Measurements from ENCODE around the gene DIAPH3. TPM values are rescaled to one million over a fixed set of nuclear protein-coding genes. Genes with fewer than 3 reads are reported as not detected.

DIAPH3 gene
- polyA plus RNA-seq, 2 of the 4 experiments (the other 2 are of a cell fraction): 10.8 to 13.6 TPM

DNA sequence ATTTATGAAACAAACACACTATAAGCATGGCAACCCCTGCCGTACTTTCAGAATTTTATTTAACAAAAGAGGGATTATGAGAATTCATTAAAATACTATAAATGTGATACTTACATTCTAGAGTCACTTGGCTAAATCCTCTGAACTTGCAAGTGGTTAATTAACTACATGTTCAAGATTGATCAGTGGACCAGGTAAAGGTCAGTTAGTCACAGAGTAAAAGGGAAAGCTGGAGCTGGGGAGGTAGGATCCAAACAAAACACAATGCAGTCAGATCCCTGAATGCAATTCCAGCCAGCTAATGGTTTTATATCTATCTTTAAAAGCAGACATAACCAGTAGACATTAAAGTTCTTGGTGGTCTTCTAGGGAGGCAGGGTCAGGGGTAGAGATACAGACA lies 270.5 kb downstream of the DIAPH3 start:
- H3K27ac ChIP-seq: no peak overlapping the region
- no peaks in the 10 kb centered on the region for H3K9me3 ChIP-seq
- 93% methylated on average over 1 of the region's 1 CpG for WGBS (ENCODE audit: missing lambda C conversion rate)
- ATAC-seq (no peak), FAIRE-seq (no peak), DNase-seq (ENCODE audit: low read depth in 1 of 2, low spot score in 1 of 2) (no peak)
- ChIA-PET POLR2A (no interaction called here), CTCF (no interaction called here)
- H3K4me2 ChIP-seq: no peak overlapping the region
- no peak overlapping the region for H3K4me3 ChIP-seq
- TF ChIP-seq HDAC2 (IDR thresholded peaks at IDR 0.05) (no peak), EP300 (IDR thresholded peaks at IDR 0.05) (no peak), CHD2 (IDR thresholded peaks at IDR 0.05; ENCODE audit: low read length, partially characterized antibody) (no peak), RFX5 (IDR thresholded peaks at IDR 0.05) (no peak), FOSB (CRISPR knock-in tag; IDR thresholded peaks at IDR 0.05) (no peak), PHF8 (IDR thresholded peaks at IDR 0.05; ENCODE audit: borderline replicate concordance, low read depth) (no peak), NPAS2 (CRISPR knock-in tag; IDR thresholded peaks at IDR 0.05; ENCODE audit: borderline replicate concordance) (no peak), JUNB (IDR thresholded peaks at IDR 0.05) (no peak), POLR2A (IDR thresholded peaks at IDR 0.05; ENCODE audit: low read length) (no peak), MAZ (IDR thresholded peaks at IDR 0.05; ENCODE audit: borderline replicate concordance, low read depth, low read length) (no peak), NFE2L2 (conservative IDR thresholded peaks at IDR 0.05; ENCODE audit: low read length) (no peak)
- TF ChIP-seq, protein P1, sequence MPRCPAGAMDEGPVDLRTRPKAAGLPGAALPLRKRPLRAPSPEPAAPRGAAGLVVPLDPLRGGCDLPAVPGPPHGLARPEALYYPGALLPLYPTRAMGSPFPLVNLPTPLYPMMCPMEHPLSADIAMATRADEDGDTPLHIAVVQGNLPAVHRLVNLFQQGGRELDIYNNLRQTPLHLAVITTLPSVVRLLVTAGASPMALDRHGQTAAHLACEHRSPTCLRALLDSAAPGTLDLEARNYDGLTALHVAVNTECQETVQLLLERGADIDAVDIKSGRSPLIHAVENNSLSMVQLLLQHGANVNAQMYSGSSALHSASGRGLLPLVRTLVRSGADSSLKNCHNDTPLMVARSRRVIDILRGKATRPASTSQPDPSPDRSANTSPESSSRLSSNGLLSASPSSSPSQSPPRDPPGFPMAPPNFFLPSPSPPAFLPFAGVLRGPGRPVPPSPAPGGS (IDR thresholded peaks at IDR 0.05): no peak
- TF ChIP-seq, protein P2, sequence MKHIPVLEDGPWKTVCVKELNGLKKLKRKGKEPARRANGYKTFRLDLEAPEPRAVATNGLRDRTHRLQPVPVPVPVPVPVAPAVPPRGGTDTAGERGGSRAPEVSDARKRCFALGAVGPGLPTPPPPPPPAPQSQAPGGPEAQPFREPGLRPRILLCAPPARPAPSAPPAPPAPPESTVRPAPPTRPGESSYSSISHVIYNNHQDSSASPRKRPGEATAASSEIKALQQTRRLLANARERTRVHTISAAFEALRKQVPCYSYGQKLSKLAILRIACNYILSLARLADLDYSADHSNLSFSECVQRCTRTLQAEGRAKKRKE (CRISPR knock-in tag; IDR thresholded peaks at IDR 0.05; ENCODE audit: low read depth): no peak
- TF ChIP-seq, protein P3, sequence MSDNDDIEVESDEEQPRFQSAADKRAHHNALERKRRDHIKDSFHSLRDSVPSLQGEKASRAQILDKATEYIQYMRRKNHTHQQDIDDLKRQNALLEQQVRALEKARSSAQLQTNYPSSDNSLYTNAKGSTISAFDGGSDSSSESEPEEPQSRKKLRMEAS (IDR thresholded peaks at IDR 0.05): no peak
- H3K4me1 ChIP-seq: no peaks in the 10 kb centered on the region

DNA sequence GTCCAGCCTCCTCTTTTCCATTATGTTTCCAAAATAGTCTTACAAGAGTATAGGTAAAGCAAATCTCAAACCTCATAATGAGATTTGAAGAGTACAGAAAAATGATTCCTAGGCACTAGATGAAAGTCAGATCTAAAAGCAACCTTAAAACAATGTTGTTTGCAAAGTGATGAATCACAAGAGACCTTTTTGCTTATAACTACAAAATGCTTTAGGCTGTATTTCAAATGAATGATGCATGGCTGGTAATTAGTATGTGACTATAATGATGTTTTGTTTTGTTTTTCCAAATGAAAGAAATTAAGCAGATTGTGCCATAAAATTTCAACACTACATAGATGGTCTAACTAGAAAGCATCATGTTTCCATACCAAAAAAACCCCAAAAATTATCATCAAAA lies 272.7 kb downstream of the DIAPH3 start:
- ATAC-seq (no peak), FAIRE-seq (no peak), DNase-seq (ENCODE audit: low read depth in 1 of 2, low spot score in 1 of 2) (no peak)
- Histone ChIP-seq H3K9me3 (no peaks in the 10 kb centered on the region), H3K4me3 (no peak overlapping the region), H3K4me2 (no peak overlapping the region), H3K27ac (no peak overlapping the region), H3K4me1 (no peaks in the 10 kb centered on the region)
- ChIA-PET POLR2A (no interaction called here), CTCF (no interaction called here)
- no peak for TF ChIP-seq TP53 (CRISPR knock-in tag; IDR thresholded peaks at IDR 0.05)
- TF ChIP-seq HOXA7 (CRISPR knock-in tag; IDR thresholded peaks at IDR 0.05): no peak
- no peak for TF ChIP-seq ZFP36 (IDR thresholded peaks at IDR 0.05; ENCODE audit: borderline replicate concordance, partially characterized antibody)
- no peak for TF ChIP-seq EP300 (IDR thresholded peaks at IDR 0.05)
- TF ChIP-seq TFCP2L1 (CRISPR knock-in tag; IDR thresholded peaks at IDR 0.05): no peak
- no peak for TF ChIP-seq EHMT2 (IDR thresholded peaks at IDR 0.05; ENCODE audit: low read depth)
- TF ChIP-seq, protein P2 (CRISPR knock-in tag; IDR thresholded peaks at IDR 0.05; ENCODE audit: low read depth): no peak
- TF ChIP-seq KDM1A (IDR thresholded peaks at IDR 0.05; ENCODE audit: low read depth): no peak
- no peak for TF ChIP-seq RARB (CRISPR knock-in tag; IDR thresholded peaks at IDR 0.05)
- TF ChIP-seq RCOR1 (IDR thresholded peaks at IDR 0.05; ENCODE audit: low read depth, low read length): no peak

DNA sequence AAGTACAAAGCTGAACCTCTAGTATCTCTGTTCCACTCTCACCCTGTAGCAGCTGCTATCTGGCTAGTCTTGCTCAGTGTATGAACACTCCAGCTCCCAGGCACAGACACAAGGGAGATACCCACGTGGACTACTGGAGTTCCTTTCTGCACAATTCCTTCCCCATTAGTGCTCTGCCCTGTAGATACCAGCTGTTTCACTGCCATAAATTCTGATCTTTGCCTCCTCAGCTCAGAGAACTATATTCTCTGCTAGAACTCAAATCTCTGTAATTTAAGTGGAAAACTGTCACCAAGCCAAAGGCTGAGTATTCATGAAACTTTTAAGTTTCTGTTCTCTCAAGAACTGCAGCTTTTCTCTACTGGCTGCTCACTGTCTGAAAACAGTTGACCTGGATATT lies 273.7 kb downstream of the DIAPH3 start:
- ChIA-PET POLR2A (no interaction called here), CTCF (no interaction called here)
- H3K4me1 ChIP-seq: no peaks in the 10 kb centered on the region
- H3K27ac ChIP-seq: no peak overlapping the region
- H3K9me3 ChIP-seq: no peaks in the 10 kb centered on the region
- 100% methylated on average over 1 of the region's 1 CpG for WGBS (ENCODE audit: missing lambda C conversion rate)
- H3K4me3 ChIP-seq: no peak overlapping the region
- ATAC-seq: no peak
- DNase-seq (ENCODE audit: low read depth in 1 of 2, low spot score in 1 of 2): no peak
- no peak for FAIRE-seq
- H3K4me2 ChIP-seq: no peak overlapping the region
- TF ChIP-seq RARB (CRISPR knock-in tag; IDR thresholded peaks at IDR 0.05) (no peak), FOSL2 (IDR thresholded peaks at IDR 0.05) (no peak), FOSL2 (CRISPR knock-in tag; IDR thresholded peaks at IDR 0.05) (no peak), MAZ (IDR thresholded peaks at IDR 0.05; ENCODE audit: borderline replicate concordance, low read depth, low read length) (no peak), HOXB13 (CRISPR knock-in tag; IDR thresholded peaks at IDR 0.05; ENCODE audit: low read depth) (no peak), SMC3 (IDR thresholded peaks at IDR 0.05) (no peak), ESRRA (IDR thresholded peaks at IDR 0.05; ENCODE audit: borderline replicate concordance, low read length) (no peak), MAFK (IDR thresholded peaks at IDR 0.05; ENCODE audit: partially characterized antibody) (no peak), JUNB (IDR thresholded peaks at IDR 0.05) (no peak), EHF (CRISPR knock-in tag; IDR thresholded peaks at IDR 0.05) (no peak)
- TF ChIP-seq, protein P1 (IDR thresholded peaks at IDR 0.05): no peak
- TF ChIP-seq, protein P4, sequence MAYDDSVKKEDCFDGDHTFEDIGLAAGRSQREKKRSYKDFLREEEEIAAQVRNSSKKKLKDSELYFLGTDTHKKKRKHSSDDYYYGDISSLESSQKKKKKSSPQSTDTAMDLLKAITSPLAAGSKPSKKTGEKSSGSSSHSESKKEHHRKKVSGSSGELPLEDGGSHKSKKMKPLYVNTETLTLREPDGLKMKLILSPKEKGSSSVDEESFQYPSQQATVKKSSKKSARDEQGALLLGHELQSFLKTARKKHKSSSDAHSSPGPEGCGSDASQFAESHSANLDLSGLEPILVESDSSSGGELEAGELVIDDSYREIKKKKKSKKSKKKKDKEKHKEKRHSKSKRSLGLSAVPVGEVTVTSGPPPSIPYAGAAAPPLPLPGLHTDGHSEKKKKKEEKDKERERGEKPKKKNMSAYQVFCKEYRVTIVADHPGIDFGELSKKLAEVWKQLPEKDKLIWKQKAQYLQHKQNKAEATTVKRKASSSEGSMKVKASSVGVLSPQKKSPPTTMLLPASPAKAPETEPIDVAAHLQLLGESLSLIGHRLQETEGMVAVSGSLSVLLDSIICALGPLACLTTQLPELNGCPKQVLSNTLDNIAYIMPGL (CRISPR knock-in tag; IDR thresholded peaks at IDR 0.05; ENCODE audit: borderline replicate concordance): no peak
- TF ChIP-seq, protein P5, sequence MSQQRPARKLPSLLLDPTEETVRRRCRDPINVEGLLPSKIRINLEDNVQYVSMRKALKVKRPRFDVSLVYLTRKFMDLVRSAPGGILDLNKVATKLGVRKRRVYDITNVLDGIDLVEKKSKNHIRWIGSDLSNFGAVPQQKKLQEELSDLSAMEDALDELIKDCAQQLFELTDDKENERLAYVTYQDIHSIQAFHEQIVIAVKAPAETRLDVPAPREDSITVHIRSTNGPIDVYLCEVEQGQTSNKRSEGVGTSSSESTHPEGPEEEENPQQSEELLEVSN (IDR thresholded peaks at IDR 0.05; ENCODE audit: borderline replicate concordance, low read depth): no peak
